ENCODE results near the gene PAK1.

The PAK1 gene

GRCh38 chr11:77340501-77340900 is 133.4 kb downstream of the PAK1 start:
- H3K36me3 ChIP-seq (ENCODE audit: control insufficient read depth, insufficient read depth, low read length): peaks cover 33% of the 10 kb centered on the region
- 100% methylated on average over 1 to 2 of the region's 3 CpGs for WGBS, 2 experiments (ENCODE audit: insufficient coverage in 2 of 2)

GRCh38 chr11:77332259-77332658 is 141.6 kb downstream of the PAK1 start:
- WGBS, 2 experiments (ENCODE audit: insufficient coverage in 2 of 2): 78 to 89% methylated on average over 1 of the region's 3 CpGs
- H3K36me3 ChIP-seq (ENCODE audit: control insufficient read depth, insufficient read depth, low read length): peaks cover 45% of the 10 kb centered on the region

More at GRCh38 chr11:77340501-77340900, 133.4 kb downstream of the PAK1 start:
- H3K4me1 ChIP-seq (ENCODE audit: control insufficient read depth, insufficient read depth, low read length, poor library complexity, severe bottlenecking): no peaks in the 10 kb centered on the region
- no peaks in the 10 kb centered on the region for H3K9me3 ChIP-seq (ENCODE audit: control insufficient read depth, low read length)
- no peak overlapping the region for H3K27ac ChIP-seq (ENCODE audit: low read depth, low read length, severe bottlenecking)
- no peak overlapping the region for H3K4me3 ChIP-seq (ENCODE audit: extremely low read depth, insufficient read depth, low read length, poor library complexity, severe bottlenecking)

DNA sequence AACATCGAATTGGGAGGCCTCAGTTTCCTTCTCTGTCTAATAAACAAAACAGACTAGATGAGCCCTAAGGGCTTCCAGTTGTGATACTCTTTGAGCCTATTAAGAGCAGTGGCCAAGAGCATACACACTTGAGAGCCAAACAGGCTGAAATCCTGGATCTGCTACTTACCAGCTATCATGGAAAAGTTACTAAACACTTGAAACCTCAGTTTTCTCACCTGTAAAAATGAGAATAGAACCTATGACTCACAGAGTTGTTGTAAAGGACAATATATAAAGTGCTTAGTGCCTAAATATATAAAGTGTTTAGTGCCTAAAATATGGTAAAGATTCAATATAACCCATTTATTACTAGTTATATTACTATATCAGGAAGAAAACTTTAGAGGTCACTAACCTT is 148.7 kb downstream of the PAK1 start:
- Histone ChIP-seq H3K4me1 (ENCODE audit: control insufficient read depth, insufficient read depth, low read length, poor library complexity, severe bottlenecking) (no peaks in the 10 kb centered on the region), H3K27ac (ENCODE audit: low read depth, low read length, severe bottlenecking) (no peak overlapping the region), H3K36me3 (ENCODE audit: control insufficient read depth, insufficient read depth, low read length) (peaks cover 9% of the 10 kb centered on the region), H3K9me3 (ENCODE audit: control insufficient read depth, low read length) (no peaks in the 10 kb centered on the region), H3K4me3 (ENCODE audit: extremely low read depth, insufficient read depth, low read length, poor library complexity, severe bottlenecking) (no peak overlapping the region)
- 100% methylated on average over 1 of the region's 1 CpG for WGBS, 2 experiments (ENCODE audit: insufficient coverage in 2 of 2)

More at GRCh38 chr11:77332259-77332658, 141.6 kb downstream of the PAK1 start:
- Histone ChIP-seq H3K27ac (ENCODE audit: low read depth, low read length, severe bottlenecking) (no peak overlapping the region), H3K4me1 (ENCODE audit: control insufficient read depth, insufficient read depth, low read length, poor library complexity, severe bottlenecking) (no peaks in the 10 kb centered on the region), H3K9me3 (ENCODE audit: control insufficient read depth, low read length) (no peaks in the 10 kb centered on the region), H3K4me3 (ENCODE audit: extremely low read depth, insufficient read depth, low read length, poor library complexity, severe bottlenecking) (no peak overlapping the region)

DNA sequence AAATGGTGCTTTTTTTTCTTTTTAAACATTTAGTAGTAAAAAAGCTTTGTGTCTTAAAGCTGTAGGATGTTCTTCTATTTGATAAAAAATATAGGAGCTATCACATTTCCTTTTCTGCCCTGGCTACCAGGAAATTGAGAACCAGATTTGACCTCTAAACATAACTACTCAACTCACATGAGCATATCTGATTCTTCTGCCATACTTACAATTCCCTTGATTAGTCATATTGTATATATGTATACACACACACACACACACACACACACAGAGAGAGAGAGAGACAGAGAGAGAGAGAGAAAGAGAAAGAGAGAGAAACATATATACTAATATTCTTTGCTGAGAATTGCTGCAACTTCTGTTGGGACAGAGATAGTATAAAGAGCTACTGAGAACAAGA is 149.4 kb downstream of the PAK1 start:
- Histone ChIP-seq H3K4me3 (ENCODE audit: extremely low read depth, insufficient read depth, low read length, poor library complexity, severe bottlenecking) (no peak overlapping the region), H3K36me3 (ENCODE audit: control insufficient read depth, insufficient read depth, low read length) (peaks cover 9% of the 10 kb centered on the region), H3K4me1 (ENCODE audit: control insufficient read depth, insufficient read depth, low read length, poor library complexity, severe bottlenecking) (no peaks in the 10 kb centered on the region), H3K9me3 (ENCODE audit: control insufficient read depth, low read length) (no peaks in the 10 kb centered on the region), H3K27ac (ENCODE audit: low read depth, low read length, severe bottlenecking) (no peak overlapping the region)

DNA sequence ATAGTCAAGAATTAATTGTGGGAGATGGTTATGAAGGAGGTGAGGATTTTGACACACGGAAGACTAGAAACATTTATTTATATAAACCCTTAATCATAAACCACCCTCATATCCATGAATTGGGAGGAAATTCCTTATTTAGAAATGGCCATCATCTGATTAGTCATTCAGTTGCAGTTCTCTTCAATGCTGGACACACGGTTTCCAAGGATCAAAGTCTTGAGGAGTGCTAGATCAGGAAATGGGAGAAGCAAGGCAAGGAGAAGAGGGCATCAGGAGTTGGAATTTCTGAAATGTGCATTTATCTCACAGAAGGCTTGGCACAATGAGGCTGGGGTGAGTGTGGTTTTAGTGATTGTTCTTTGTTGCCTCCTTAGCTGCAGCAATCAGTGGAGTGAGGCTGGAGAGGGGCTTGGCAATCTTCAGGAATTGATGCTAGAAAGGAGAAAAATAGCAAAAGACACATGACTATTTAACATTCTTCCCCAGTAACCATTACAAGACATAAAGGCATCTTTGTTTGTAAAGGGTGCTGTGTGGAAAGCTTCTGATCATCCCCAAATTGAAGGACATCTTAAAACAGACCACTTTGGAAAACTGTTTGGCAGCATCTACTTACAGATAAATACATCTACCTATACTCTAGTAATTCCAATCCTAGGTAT is 150.8 kb downstream of the PAK1 start:
- no peak overlapping the region for H3K27ac ChIP-seq (ENCODE audit: low read depth, low read length, severe bottlenecking)
- H3K9me3 ChIP-seq (ENCODE audit: control insufficient read depth, low read length): no peaks in the 10 kb centered on the region
- 82 to 83% methylated on average over 1 of the region's 2 CpGs for WGBS, 2 experiments (ENCODE audit: insufficient coverage in 2 of 2)
- H3K4me1 ChIP-seq (ENCODE audit: control insufficient read depth, insufficient read depth, low read length, poor library complexity, severe bottlenecking): no peaks in the 10 kb centered on the region
- H3K4me3 ChIP-seq (ENCODE audit: extremely low read depth, insufficient read depth, low read length, poor library complexity, severe bottlenecking): no peak overlapping the region
- H3K36me3 ChIP-seq (ENCODE audit: control insufficient read depth, insufficient read depth, low read length): peaks cover 9% of the 10 kb centered on the region

GRCh38 chr11:77322506-77322905 is 151.4 kb downstream of the PAK1 start:
- H3K36me3 ChIP-seq (ENCODE audit: control insufficient read depth, insufficient read depth, low read length): peaks cover 9% of the 10 kb centered on the region

DNA sequence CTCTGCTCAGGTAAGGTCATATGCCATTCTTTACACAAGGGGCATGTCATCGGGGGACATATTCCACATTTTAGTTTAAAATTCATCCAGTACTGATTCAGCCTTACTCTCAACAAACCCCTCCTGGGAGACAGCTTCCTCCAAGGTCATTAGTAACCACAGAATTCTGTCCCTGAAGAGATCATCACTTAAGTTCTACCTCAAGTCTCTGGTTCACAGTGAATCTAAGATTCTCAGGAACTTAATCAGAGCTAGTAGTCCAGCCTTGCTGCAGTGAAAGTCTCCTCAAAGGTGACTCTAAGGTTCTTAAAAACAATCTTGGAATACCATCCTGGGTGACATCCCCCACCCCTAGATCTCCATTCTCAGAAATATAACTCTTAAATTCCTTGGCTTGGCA is 153.5 kb downstream of the PAK1 start:
- Histone ChIP-seq H3K9me3 (ENCODE audit: control insufficient read depth, low read length) (no peaks in the 10 kb centered on the region), H3K36me3 (ENCODE audit: control insufficient read depth, insufficient read depth, low read length) (peaks cover 5% of the 10 kb centered on the region), H3K27ac (ENCODE audit: low read depth, low read length, severe bottlenecking) (no peak overlapping the region), H3K4me1 (ENCODE audit: control insufficient read depth, insufficient read depth, low read length, poor library complexity, severe bottlenecking) (no peaks in the 10 kb centered on the region), H3K4me3 (ENCODE audit: extremely low read depth, insufficient read depth, low read length, poor library complexity, severe bottlenecking) (no peak overlapping the region)
- WGBS, 2 experiments (ENCODE audit: insufficient coverage in 2 of 2): 90% methylated on average over 1 of the region's 1 CpG; no CpG with 5 or more reads in 1 of the 2 experiments

More at GRCh38 chr11:77322506-77322905, 151.4 kb downstream of the PAK1 start:
- H3K4me3 ChIP-seq (ENCODE audit: extremely low read depth, insufficient read depth, low read length, poor library complexity, severe bottlenecking): no peak overlapping the region
- 93 to 100% methylated on average over 2 of the region's 2 CpGs for WGBS, 2 experiments (ENCODE audit: insufficient coverage in 2 of 2)
- H3K9me3 ChIP-seq (ENCODE audit: control insufficient read depth, low read length): no peaks in the 10 kb centered on the region
- H3K27ac ChIP-seq (ENCODE audit: low read depth, low read length, severe bottlenecking): no peak overlapping the region
- H3K4me1 ChIP-seq (ENCODE audit: control insufficient read depth, insufficient read depth, low read length, poor library complexity, severe bottlenecking): no peaks in the 10 kb centered on the region

- Histone ChIP-seq H3K9me3 (ENCODE audit: control insufficient read depth, low read length) (no peaks in the 10 kb centered on the region), H3K4me3 (ENCODE audit: extremely low read depth, insufficient read depth, low read length, poor library complexity, severe bottlenecking) (no peak overlapping the region), H3K36me3 (ENCODE audit: control insufficient read depth, insufficient read depth, low read length) (peaks cover 5% of the 10 kb centered on the region), H3K27ac (ENCODE audit: low read depth, low read length, severe bottlenecking) (no peak overlapping the region), H3K4me1 (ENCODE audit: control insufficient read depth, insufficient read depth, low read length, poor library complexity, severe bottlenecking) (no peaks in the 10 kb centered on the region)
- 91 to 95% methylated on average over 1 to 2 of the region's 2 CpGs for WGBS, 2 experiments (ENCODE audit: insufficient coverage in 2 of 2)
Observed at GRCh38 chr11:77318600-77318999, 155.3 kb downstream of the PAK1 start.

DNA sequence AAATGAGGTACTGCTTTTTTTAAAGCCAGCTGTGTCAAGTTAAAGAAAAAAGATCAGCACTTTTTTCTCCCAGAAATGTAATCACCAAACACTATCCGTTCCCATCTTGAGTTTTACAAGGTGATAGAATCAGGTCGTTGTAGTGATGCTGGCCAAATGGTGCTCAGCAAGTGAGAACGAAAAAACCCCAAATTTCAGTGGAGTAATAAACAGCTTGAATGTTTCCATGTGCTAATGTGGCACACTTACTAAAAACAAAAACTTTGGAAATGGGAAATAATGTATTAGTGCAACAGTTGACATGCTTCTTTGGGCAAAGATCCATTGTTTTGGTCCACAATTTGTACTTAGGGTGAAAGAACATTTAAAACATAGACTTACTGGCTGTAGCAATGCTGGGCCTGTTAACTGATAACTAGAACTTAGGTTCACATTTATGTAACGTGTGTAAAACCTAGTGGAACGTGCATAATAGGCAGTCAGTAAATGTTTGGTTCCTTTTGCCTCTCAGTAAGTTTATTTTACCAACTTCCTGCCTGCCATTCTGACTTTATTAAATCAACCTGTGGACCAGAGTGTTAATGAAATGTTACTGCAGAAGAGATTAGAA is 157.1 kb downstream of the PAK1 start:
- Histone ChIP-seq H3K27ac (ENCODE audit: low read depth, low read length, severe bottlenecking) (no peak overlapping the region), H3K4me1 (ENCODE audit: control insufficient read depth, insufficient read depth, low read length, poor library complexity, severe bottlenecking) (no peaks in the 10 kb centered on the region), H3K4me3 (ENCODE audit: extremely low read depth, insufficient read depth, low read length, poor library complexity, severe bottlenecking) (no peak overlapping the region), H3K36me3 (ENCODE audit: control insufficient read depth, insufficient read depth, low read length) (peaks cover under 1% of the 10 kb centered on the region), H3K9me3 (ENCODE audit: control insufficient read depth, low read length) (no peaks in the 10 kb centered on the region)
- WGBS, 2 experiments (ENCODE audit: insufficient coverage in 2 of 2): 60 to 83% methylated on average over 1 to 3 of the region's 5 CpGs

DNA sequence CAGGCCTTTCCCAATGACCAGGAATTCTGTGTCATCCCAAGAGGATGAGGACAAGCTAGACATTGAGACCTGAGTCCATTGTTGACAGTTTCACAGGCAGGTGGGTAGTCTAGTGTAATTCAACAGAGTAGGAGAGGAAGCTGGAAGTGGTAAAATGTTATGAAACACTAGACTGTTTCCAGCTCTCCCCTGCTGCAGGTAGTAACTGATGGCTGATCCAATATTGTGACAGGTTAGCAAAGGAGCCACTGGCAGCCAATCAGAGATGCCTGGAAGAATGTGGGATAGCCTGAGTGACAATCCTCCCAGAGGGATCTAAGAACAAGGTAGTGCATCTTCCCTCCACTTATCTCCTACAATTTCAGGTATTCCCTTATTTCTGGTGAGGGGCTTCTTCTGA is 161.8 kb downstream of the PAK1 start:
- H3K9me3 ChIP-seq (ENCODE audit: control insufficient read depth, low read length): no peaks in the 10 kb centered on the region
- H3K27ac ChIP-seq (ENCODE audit: low read depth, low read length, severe bottlenecking): no peak overlapping the region
- H3K36me3 ChIP-seq (ENCODE audit: control insufficient read depth, insufficient read depth, low read length): no peaks in the 10 kb centered on the region
- no peak overlapping the region for H3K4me3 ChIP-seq (ENCODE audit: extremely low read depth, insufficient read depth, low read length, poor library complexity, severe bottlenecking)
- H3K4me1 ChIP-seq (ENCODE audit: control insufficient read depth, insufficient read depth, low read length, poor library complexity, severe bottlenecking): no peaks in the 10 kb centered on the region

- no peak overlapping the region for H3K4me3 ChIP-seq (ENCODE audit: extremely low read depth, insufficient read depth, low read length, poor library complexity, severe bottlenecking)
- no peaks in the 10 kb centered on the region for H3K9me3 ChIP-seq (ENCODE audit: control insufficient read depth, low read length)
- no peaks in the 10 kb centered on the region for H3K36me3 ChIP-seq (ENCODE audit: control insufficient read depth, insufficient read depth, low read length)
- H3K27ac ChIP-seq (ENCODE audit: low read depth, low read length, severe bottlenecking): no peak overlapping the region
- no peaks in the 10 kb centered on the region for H3K4me1 ChIP-seq (ENCODE audit: control insufficient read depth, insufficient read depth, low read length, poor library complexity, severe bottlenecking)
- WGBS, 2 experiments (ENCODE audit: insufficient coverage in 2 of 2): 92 to 93% methylated on average over 3 of the region's 3 CpGs
Observed at GRCh38 chr11:77311701-77312100, 162.2 kb downstream of the PAK1 start.

All from mesodermal cell (in vitro differentiated cells).